Tibial nerve (tissue), 4 donors: ENCODE data around the gene GAST.

Experiments
- EP300 ChIP-seq, 2 donors: sonication (generic); formaldehyde crosslinking; IDR thresholded peaks; one replicate each; pipeline ENCODE4 v1.6.1; 2017; ENCODE audit warnings: antibody characterized with exemption in 2 of 2, mild to moderate bottlenecking in 1 of 2
- TF ChIP-seq, protein P1 (sequence below), 5 experiments: fragments of 200-600 bp in 3 of 5; fragments of 450-650 bp in 2 of 5; sonication (generic) in 3 of 5; IDR thresholded peaks; one replicate each; pipeline ENCODE4 v1.5.1; 2016 to 2019; ENCODE audit warnings: antibody characterized with exemption in 5 of 5, mild to moderate bottlenecking in 3 of 5, moderate library complexity in 2 of 5

DNA sequence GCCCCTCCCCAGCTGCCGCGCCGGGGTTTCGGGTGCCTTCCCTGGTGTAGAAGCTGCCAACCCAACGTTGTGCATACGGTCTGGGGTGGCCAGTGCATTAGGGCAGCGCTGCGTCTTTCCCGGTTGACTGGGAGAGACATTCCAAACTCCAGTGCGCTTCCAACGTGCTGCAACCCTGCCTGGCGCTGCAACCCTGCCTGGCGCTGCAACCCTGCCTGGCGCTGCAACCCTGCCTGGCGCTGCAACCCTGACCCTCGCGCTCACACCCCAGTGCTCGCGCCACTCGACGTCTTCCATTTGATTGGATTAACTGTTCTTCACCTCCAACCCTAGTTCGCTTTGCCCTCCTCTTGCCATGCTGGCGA lies 22.8 kb downstream of the GAST start:
- TF ChIP-seq, protein P1, sequence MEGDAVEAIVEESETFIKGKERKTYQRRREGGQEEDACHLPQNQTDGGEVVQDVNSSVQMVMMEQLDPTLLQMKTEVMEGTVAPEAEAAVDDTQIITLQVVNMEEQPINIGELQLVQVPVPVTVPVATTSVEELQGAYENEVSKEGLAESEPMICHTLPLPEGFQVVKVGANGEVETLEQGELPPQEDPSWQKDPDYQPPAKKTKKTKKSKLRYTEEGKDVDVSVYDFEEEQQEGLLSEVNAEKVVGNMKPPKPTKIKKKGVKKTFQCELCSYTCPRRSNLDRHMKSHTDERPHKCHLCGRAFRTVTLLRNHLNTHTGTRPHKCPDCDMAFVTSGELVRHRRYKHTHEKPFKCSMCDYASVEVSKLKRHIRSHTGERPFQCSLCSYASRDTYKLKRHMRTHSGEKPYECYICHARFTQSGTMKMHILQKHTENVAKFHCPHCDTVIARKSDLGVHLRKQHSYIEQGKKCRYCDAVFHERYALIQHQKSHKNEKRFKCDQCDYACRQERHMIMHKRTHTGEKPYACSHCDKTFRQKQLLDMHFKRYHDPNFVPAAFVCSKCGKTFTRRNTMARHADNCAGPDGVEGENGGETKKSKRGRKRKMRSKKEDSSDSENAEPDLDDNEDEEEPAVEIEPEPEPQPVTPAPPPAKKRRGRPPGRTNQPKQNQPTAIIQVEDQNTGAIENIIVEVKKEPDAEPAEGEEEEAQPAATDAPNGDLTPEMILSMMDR (IDR thresholded peaks at IDR 0.05) = no peak
- TF ChIP-seq EP300 (IDR thresholded peaks at IDR 0.05) = no peak
